GM12878 (cell line): ENCODE results near the gene MT1E.

Source experiments
- CHD1 ChIP-seq: IDR thresholded peaks from 2 replicates; pipeline ENCODE4 v1.6.1; 2012; ENCODE audit warnings: low read depth, low read length, improper control_type of control experiment
- EP300 ChIP-seq, 2 experiments: fragments of 150-350 bp in 1 of 2; IDR thresholded peaks; 2 replicates each; pipeline ENCODE4 v1.6.1; 2011 to 2012; ENCODE audit warnings: low read depth in 2 of 2, low read length in 2 of 2, borderline replicate concordance in 1 of 2, improper control_type of control experiment in 1 of 2, inconsistent platforms in 1 of 2; ENCODE audit not compliant: control insufficient read depth in 1 of 2
- TF ChIP-seq, protein P1 (sequence below), 3 experiments: IDR thresholded peaks in 2 of 3; conservative IDR thresholded peaks in 1 of 3; 2 replicates each; pipeline ENCODE4 v1.5.1; 2011; ENCODE audit warnings: low read depth in 3 of 3, low read length in 3 of 3, mild to moderate bottlenecking in 3 of 3, control low read depth in 2 of 3, moderate library complexity in 2 of 3, inconsistent platforms in 1 of 3, mixed read lengths in 1 of 3; ENCODE audit not compliant: control insufficient read depth in 2 of 3, insufficient read depth in 1 of 3; ENCODE audit errors: extremely low read depth in 1 of 3

DNA sequence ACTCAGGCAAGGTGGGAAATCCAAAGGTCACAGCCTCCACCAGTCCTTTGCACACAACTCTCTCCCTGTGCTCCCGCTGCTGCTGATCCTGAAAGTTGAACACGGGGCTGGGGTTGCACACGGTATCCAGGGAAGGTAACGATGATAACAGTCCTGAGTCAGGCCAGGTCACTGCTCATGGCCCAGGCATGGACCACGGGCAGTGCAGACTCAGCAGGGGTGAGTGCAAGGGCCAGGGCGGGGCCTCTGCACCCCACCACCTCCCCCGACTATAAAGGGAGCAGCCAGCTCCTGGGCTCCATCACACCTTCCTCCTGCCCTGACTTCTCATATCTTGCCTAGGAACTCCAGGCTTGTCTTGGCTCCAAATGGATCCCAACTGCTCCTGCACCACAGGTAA lies 26.0 kb downstream of the MT1E start, which contains the start of gene MT1B:
- no peak for TF ChIP-seq CHD1
- TF ChIP-seq EP300 (IDR thresholded peaks at IDR 0.05; ENCODE audit: borderline replicate concordance in 1 of 2, control insufficient read depth in 1 of 2, low read depth in 2 of 2, low read length in 2 of 2), result no peak
- TF ChIP-seq, protein P1, sequence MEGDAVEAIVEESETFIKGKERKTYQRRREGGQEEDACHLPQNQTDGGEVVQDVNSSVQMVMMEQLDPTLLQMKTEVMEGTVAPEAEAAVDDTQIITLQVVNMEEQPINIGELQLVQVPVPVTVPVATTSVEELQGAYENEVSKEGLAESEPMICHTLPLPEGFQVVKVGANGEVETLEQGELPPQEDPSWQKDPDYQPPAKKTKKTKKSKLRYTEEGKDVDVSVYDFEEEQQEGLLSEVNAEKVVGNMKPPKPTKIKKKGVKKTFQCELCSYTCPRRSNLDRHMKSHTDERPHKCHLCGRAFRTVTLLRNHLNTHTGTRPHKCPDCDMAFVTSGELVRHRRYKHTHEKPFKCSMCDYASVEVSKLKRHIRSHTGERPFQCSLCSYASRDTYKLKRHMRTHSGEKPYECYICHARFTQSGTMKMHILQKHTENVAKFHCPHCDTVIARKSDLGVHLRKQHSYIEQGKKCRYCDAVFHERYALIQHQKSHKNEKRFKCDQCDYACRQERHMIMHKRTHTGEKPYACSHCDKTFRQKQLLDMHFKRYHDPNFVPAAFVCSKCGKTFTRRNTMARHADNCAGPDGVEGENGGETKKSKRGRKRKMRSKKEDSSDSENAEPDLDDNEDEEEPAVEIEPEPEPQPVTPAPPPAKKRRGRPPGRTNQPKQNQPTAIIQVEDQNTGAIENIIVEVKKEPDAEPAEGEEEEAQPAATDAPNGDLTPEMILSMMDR (IDR thresholded peaks at IDR 0.05 in 2 of 3, conservative IDR thresholded peaks at IDR 0.05 in 1 of 3; ENCODE audit: control insufficient read depth in 2 of 3, extremely low read depth in 1 of 3, insufficient read depth in 1 of 3, low read depth in 3 of 3, low read length in 3 of 3), result no peak
